PC-9 (cell line): ENCODE results near the gene IRX1. TPM values are rescaled to one million over a fixed set of nuclear protein-coding genes. Genes with fewer than 3 reads are reported as not detected.

Source experiments
- BruUV-seq: library from RNA; stranded (reverse); fragments of 400-500 nt; replicated peaks from 2 replicates; lab custom pipeline; 2021; lab: Mats Ljungman, UMichigan
- CTCF ChIA-PET: fragments of 300-600 bp; sonication (Branson Sonifier 250); formaldehyde crosslinking; loops from one replicate; lab custom pipeline; 2022; ENCODE audit warnings: antibody characterized with exemption; lab: Charles Lee
- POLR2A ChIA-PET: fragments of 300-600 bp; sonication (Branson Sonifier 250); formaldehyde crosslinking; loops from one replicate; lab custom pipeline; 2022; ENCODE audit warnings: antibody characterized with exemption; ENCODE audit not compliant: unreplicated experiment; lab: Charles Lee
- DNase-seq, 2 experiments: peaks; one replicate each; pipeline versions ENCODE4 v3.0.0 to v3.0.0-alpha.2; 2015 to 2022; ENCODE audit warnings: mixed read lengths in 1 of 2
- H2AFZ ChIP-seq: fragments of 200-600 bp; sonication (generic); 2 replicates; pipeline ENCODE4 v1.8.1; 2017; ENCODE audit warnings: antibody characterized with exemption
- H3F3A ChIP-seq: fragments of 200-600 bp; sonication (generic); 2 replicates; pipeline ENCODE4 v1.8.1; 2017; ENCODE audit warnings: antibody characterized with exemption, mild to moderate bottlenecking, low read depth; ENCODE audit not compliant: insufficient read depth
- H3K27ac ChIP-seq: fragments of 200-600 bp; sonication (generic); 2 replicates; pipeline ENCODE4 v1.6.1; 2016; ENCODE audit warnings: mixed run types
- H3K27me3 ChIP-seq: fragments of 200-600 bp; sonication (generic); 2 replicates; pipeline ENCODE4 v1.6.1; 2016; ENCODE audit warnings: low read depth, mixed run types; ENCODE audit not compliant: insufficient read depth
- H3K36me3 ChIP-seq: fragments of 200-600 bp; sonication (generic); 2 replicates; pipeline ENCODE4 v1.6.1; 2016; ENCODE audit warnings: low read depth, mixed run types
- H3K4me1 ChIP-seq: fragments of 200-600 bp; sonication (generic); replicated peaks from 2 replicates; pipeline ENCODE4 v1.6.1; 2016; ENCODE audit warnings: mixed run types; ENCODE audit not compliant: insufficient read depth
- H3K4me2 ChIP-seq: fragments of 200-600 bp; sonication (generic); 2 replicates; pipeline ENCODE4 v1.6.1; 2017; ENCODE audit warnings: mixed run types
- H3K4me3 ChIP-seq: fragments of 200-600 bp; sonication (generic); 2 replicates; pipeline ENCODE4 v1.6.1; 2016; ENCODE audit warnings: mixed run types
- H3K79me2 ChIP-seq: fragments of 200-600 bp; sonication (generic); 2 replicates; pipeline ENCODE4 v1.6.1; 2017; ENCODE audit warnings: low read depth, mixed run types
- H3K9me2 ChIP-seq: fragments of 200-600 bp; sonication (generic); 2 replicates; pipeline ENCODE4 v1.8.1; 2017; ENCODE audit warnings: mild to moderate bottlenecking; ENCODE audit not compliant: insufficient read depth
- H3K9me3 ChIP-seq: fragments of 200-600 bp; sonication (generic); 2 replicates; pipeline ENCODE4 v1.8.1; 2016; ENCODE audit warnings: low read depth; ENCODE audit not compliant: insufficient read depth
- H4K20me1 ChIP-seq: fragments of 200-600 bp; sonication (generic); 2 replicates; pipeline ENCODE4 v1.8.1; 2017; ENCODE audit not compliant: insufficient read depth
- EZH2 ChIP-seq: fragments of 200-600 bp; sonication (generic); IDR thresholded peaks from 2 replicates; pipeline ENCODE4 v1.8.0; 2017; ENCODE audit warnings: antibody characterized with exemption, low read depth
- intact Hi-C: fragments of 100-400 bp; cut with micrococcal nuclease; formaldehyde crosslinking; loops from one replicate; pipeline ENCODE4 v1.10.0; 2022; ENCODE audit not compliant: unreplicated experiment
- total RNA-seq: library from RNA; stranded (reverse); gene quantifications from 2 replicates; pipeline ENCODE4 v1.2.3, GENCODE V29; 2021
- TF ChIP-seq, protein P1 (sequence below): fragments of 200-600 bp; sonication (generic); conservative IDR thresholded peaks from 2 replicates; pipeline ENCODE4 v1.6.1; 2017; ENCODE audit warnings: mixed run types, antibody characterized with exemption, mild to moderate bottlenecking, moderate library complexity

IRX1 gene
- total RNA-seq, 1 experiment from 2014 or later: not detected

DNA sequence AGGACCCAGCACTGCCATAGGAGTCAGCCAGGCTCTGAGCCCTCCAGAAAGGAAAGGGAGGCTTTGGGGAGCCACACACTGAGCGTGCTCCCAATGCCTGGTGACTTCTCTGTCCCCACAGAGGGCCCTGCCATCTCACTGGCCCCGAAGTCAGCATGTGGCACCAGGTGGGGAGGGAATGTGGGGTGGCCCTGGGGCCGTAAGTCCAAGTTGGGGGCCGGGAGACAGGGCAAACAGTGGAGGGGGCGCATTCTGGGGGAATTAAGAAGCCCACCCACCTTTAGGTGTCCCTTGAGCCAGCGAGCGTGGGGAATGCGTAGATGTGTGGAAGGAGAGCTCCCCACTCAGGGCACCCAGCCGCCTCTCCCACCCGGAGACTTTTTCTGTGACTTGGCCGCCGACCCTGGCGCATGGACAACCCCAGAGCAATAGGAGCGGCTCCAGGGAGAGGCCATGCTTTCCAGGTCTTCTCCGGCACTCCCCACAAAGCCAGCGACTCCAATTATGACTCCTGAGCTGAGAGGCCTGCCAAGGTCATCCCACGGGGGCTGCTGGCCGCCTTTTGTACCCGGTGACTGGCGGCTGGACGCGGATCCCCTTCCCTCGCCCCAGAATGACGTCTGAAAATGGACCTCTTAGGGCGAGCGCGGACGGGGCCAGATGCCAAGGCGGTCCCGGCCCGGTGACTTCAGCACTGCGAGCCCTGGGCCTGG lies 9.8 kb downstream of the IRX1 start:
- Histone ChIP-seq H3K27ac (no peak overlapping the region), H3F3A (no peaks in the 10 kb centered on the region), H3K9me3 (0 out of 2 replicates have a peak, but pooled peaks cover 7% of the 10 kb centered on the region), H3K4me2 (no peak overlapping the region), H3K79me2 (no peaks in the 10 kb centered on the region), H3K4me1 (no peaks in the 10 kb centered on the region), H3K9me2 (no peaks in the 10 kb centered on the region), H3K36me3 (no peaks in the 10 kb centered on the region), H3K4me3 (no peak overlapping the region), H2AFZ (no peak overlapping the region), H4K20me1 (0 out of 2 replicates have a peak, but pooled peaks cover 6% of the 10 kb centered on the region), H3K27me3 (peaks cover 67% of the 10 kb centered on the region)
- ChIA-PET POLR2A (no interaction called here), CTCF (no interaction called here)
- no peak for DNase-seq
- TF ChIP-seq EZH2: no peak
- TF ChIP-seq, protein P1, sequence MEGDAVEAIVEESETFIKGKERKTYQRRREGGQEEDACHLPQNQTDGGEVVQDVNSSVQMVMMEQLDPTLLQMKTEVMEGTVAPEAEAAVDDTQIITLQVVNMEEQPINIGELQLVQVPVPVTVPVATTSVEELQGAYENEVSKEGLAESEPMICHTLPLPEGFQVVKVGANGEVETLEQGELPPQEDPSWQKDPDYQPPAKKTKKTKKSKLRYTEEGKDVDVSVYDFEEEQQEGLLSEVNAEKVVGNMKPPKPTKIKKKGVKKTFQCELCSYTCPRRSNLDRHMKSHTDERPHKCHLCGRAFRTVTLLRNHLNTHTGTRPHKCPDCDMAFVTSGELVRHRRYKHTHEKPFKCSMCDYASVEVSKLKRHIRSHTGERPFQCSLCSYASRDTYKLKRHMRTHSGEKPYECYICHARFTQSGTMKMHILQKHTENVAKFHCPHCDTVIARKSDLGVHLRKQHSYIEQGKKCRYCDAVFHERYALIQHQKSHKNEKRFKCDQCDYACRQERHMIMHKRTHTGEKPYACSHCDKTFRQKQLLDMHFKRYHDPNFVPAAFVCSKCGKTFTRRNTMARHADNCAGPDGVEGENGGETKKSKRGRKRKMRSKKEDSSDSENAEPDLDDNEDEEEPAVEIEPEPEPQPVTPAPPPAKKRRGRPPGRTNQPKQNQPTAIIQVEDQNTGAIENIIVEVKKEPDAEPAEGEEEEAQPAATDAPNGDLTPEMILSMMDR: no peak
- intact Hi-C loops: no loop called here
- BruUV-seq: no TSS peak

DNA sequence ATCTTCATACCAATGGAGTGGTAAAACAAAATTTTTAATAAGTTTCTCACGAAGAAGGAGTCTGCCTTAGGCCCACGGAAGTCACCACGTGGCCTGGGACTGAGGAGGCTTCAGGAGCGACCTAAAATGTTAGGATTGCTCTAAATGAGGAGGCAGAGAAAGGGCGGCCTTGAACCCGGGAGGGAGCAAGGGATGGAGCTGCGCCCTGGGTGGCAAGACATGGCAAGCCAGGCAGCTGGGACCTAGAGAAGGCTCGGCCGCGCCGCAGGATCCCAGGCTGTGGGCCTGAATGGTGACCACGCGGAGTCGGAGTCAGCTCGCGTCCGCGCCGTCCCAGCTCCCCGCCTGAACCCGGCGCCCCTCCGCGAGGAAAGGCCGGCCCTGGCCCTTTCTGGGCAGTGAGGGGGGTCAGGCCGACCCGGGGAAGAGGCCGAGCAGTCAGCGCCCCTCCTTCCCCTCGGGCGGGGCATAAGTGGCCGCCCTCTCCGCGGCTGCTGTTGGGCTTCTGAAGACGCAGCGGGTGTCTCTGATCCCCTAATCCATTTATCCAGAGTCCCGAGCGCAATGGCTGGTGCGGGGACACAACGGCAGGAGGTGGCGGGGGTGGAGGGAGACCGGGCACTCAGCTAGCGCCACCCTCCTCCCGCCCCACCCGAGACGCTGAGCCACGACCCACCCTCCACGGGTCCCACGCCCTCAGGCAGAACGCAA lies 10.6 kb downstream of the IRX1 start:
- POLR2A ChIA-PET: no interaction called here
- intact Hi-C loops: no loop called here
- Histone ChIP-seq H3K27me3 (peaks cover 69% of the 10 kb centered on the region), H4K20me1 (0 out of 2 replicates have a peak, but pooled peaks cover 6% of the 10 kb centered on the region), H3K4me3 (no peak overlapping the region), H3K27ac (no peak overlapping the region), H2AFZ (no peak overlapping the region), H3K79me2 (no peaks in the 10 kb centered on the region), H3F3A (no peaks in the 10 kb centered on the region), H3K9me2 (no peaks in the 10 kb centered on the region), H3K4me2 (no peak overlapping the region), H3K9me3 (0 out of 2 replicates have a peak, but pooled peaks cover 6% of the 10 kb centered on the region), H3K36me3 (no peaks in the 10 kb centered on the region), H3K4me1 (no peaks in the 10 kb centered on the region)
- DNase-seq: no peak
- no peak for TF ChIP-seq EZH2
- TF ChIP-seq, protein P1: no peak
- no TSS peak for BruUV-seq
- CTCF ChIA-PET: no interaction called here

DNA sequence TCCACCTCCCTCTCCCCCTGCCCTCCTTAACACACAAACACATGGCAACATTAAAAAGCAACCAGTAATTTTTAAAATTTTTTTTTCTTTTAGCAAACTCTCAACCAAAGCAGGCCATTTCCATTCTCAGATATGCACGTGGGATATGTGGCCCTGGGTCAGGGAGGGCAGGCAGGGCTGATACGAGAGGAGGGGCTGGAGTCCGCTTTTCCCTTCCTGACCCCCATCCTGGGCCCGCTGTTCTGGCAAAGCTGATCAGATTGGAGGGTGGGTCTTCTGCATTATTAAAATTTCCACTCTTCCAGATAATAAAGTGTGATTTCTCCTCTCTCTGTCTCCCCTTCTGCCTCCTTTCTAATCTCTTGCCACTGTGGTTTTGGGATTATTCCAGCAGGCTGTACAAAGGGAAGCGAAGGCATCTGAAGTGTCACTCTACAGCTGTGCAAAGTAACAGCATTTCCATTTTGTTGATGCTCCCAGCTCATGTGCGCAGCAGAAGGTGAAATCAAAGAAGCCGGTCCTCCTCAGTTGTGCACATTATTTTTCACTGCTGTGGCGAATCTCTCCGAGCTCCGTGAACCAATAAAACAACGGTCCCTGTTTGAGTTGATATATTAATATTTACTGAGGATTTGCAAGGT lies 12.0 kb downstream of the IRX1 start:
- no TSS peak for BruUV-seq
- CTCF ChIA-PET: no interaction called here
- no peaks in the 10 kb centered on the region for H3K79me2 ChIP-seq

More for the DNA sequence above, 12.0 kb downstream of the IRX1 start:
- POLR2A ChIA-PET: no interaction called here
- H2AFZ ChIP-seq: no peak overlapping the region
- no peaks in the 10 kb centered on the region for H3K36me3 ChIP-seq
- 0 out of 2 replicates have a peak, but pooled peaks cover 6% of the 10 kb centered on the region for H4K20me1 ChIP-seq
- H3K27ac ChIP-seq: no peak overlapping the region
- H3K4me3 ChIP-seq: no peak overlapping the region
- no peak for DNase-seq
- H3K4me1 ChIP-seq: no peaks in the 10 kb centered on the region
- no peaks in the 10 kb centered on the region for H3K9me2 ChIP-seq
- H3K4me2 ChIP-seq: no peak overlapping the region
- intact Hi-C loops: no loop called here
- no peaks in the 10 kb centered on the region for H3K9me3 ChIP-seq
- TF ChIP-seq, protein P1: no peak
- no peak for TF ChIP-seq EZH2
- H3F3A ChIP-seq: no peaks in the 10 kb centered on the region
- H3K27me3 ChIP-seq: peaks cover 73% of the 10 kb centered on the region
